Measurements from ENCODE around the gene PRM1. TPM values are rescaled to one million over a fixed set of nuclear protein-coding genes. Genes with fewer than 3 reads are reported as not detected.
A peak's percentile ranks its signal among the peaks of the same experiment; 100 is the strongest.
"Not testable (repeated sequence)": the region's sequence is repeated elsewhere in the genome, so short reads cannot be mapped to it uniquely, and the experiment has no call there.

PRM1 gene
- total RNA-seq, 1 donor from 2014 or later = not detected

GRCh38 chr16:11299865-11300559 lies 18.9 kb upstream of the PRM1 start:
- no peak for TF ChIP-seq CTCF (IDR thresholded peaks at IDR 0.05)
- Mint-ChIP-seq H3K36me3 (ENCODE audit: unreplicated experiment) (no peaks in the 10 kb centered on the region), H3K4me3 (ENCODE audit: unreplicated experiment) (no peak overlapping the region), H3K27ac (ENCODE audit: unreplicated experiment) (no peak overlapping the region), H3K4me1 (ENCODE audit: unreplicated experiment) (peaks cover 29% of the 10 kb centered on the region), H3K27me3 (ENCODE audit: unreplicated experiment) (no peaks in the 10 kb centered on the region), H3K9me3 (ENCODE audit: unreplicated experiment) (no peaks in the 10 kb centered on the region)
- no peak for DNase-seq (ENCODE audit: extremely low spot score, unreplicated experiment)

- not testable (repeated sequence) for H3K4me3 Mint-ChIP-seq (ENCODE audit: unreplicated experiment); DNase-seq (ENCODE audit: extremely low spot score, unreplicated experiment); H3K27me3 Mint-ChIP-seq (ENCODE audit: unreplicated experiment); H3K9me3 Mint-ChIP-seq (ENCODE audit: unreplicated experiment); H3K36me3 Mint-ChIP-seq (ENCODE audit: unreplicated experiment); H3K27ac Mint-ChIP-seq (ENCODE audit: unreplicated experiment)
- peaks cover 27% of the 10 kb centered on the region for H3K4me1 Mint-ChIP-seq (ENCODE audit: unreplicated experiment)
Measured at GRCh38 chr16:11298950-11299547, 17.9 kb upstream of the PRM1 start.

GRCh38 chr16:11298143-11298900 lies 17.2 kb upstream of the PRM1 start:
- H3K27ac Mint-ChIP-seq (ENCODE audit: unreplicated experiment) = no peak overlapping the region
- no peaks in the 10 kb centered on the region for H3K36me3 Mint-ChIP-seq (ENCODE audit: unreplicated experiment)
- no peak for TF ChIP-seq CTCF (IDR thresholded peaks at IDR 0.05)
- DNase-seq (ENCODE audit: extremely low spot score, unreplicated experiment) = no peak
- H3K27me3 Mint-ChIP-seq (ENCODE audit: unreplicated experiment) = no peaks in the 10 kb centered on the region
- H3K4me1 Mint-ChIP-seq (ENCODE audit: unreplicated experiment) = peaks cover 21% of the 10 kb centered on the region
- H3K9me3 Mint-ChIP-seq (ENCODE audit: unreplicated experiment) = no peaks in the 10 kb centered on the region
- H3K4me3 Mint-ChIP-seq (ENCODE audit: unreplicated experiment) = no peak overlapping the region

- H3K9me3 Mint-ChIP-seq (ENCODE audit: unreplicated experiment) = no peaks in the 10 kb centered on the region
- peak overlapping the region; percentile 35 for H3K4me3 Mint-ChIP-seq (ENCODE audit: unreplicated experiment)
- H3K27ac Mint-ChIP-seq (ENCODE audit: unreplicated experiment) = peak overlapping the region; percentile 34
- peak; percentile 28 for TF ChIP-seq CTCF (IDR thresholded peaks at IDR 0.05)
- H3K27me3 Mint-ChIP-seq (ENCODE audit: unreplicated experiment) = peaks cover 4% of the 10 kb centered on the region
- H3K4me1 Mint-ChIP-seq (ENCODE audit: unreplicated experiment) = peaks cover 20% of the 10 kb centered on the region
- H3K36me3 Mint-ChIP-seq (ENCODE audit: unreplicated experiment) = no peaks in the 10 kb centered on the region
- peak; percentile 89 for DNase-seq (ENCODE audit: extremely low spot score, unreplicated experiment)
Measured at GRCh38 chr16:11297492-11298142, 16.5 kb upstream of the PRM1 start.

- Mint-ChIP-seq H3K9me3 (ENCODE audit: unreplicated experiment) (no peaks in the 10 kb centered on the region), H3K4me3 (ENCODE audit: unreplicated experiment) (no peak overlapping the region), H3K27me3 (ENCODE audit: unreplicated experiment) (peaks cover 4% of the 10 kb centered on the region), H3K27ac (ENCODE audit: unreplicated experiment) (peak overlapping the region; percentile 34), H3K4me1 (ENCODE audit: unreplicated experiment) (peaks cover 20% of the 10 kb centered on the region), H3K36me3 (ENCODE audit: unreplicated experiment) (no peaks in the 10 kb centered on the region)
- no peak for TF ChIP-seq CTCF (IDR thresholded peaks at IDR 0.05)
- no peak for DNase-seq (ENCODE audit: extremely low spot score, unreplicated experiment)
Measured at GRCh38 chr16:11296706-11297491, 15.8 kb upstream of the PRM1 start.
